Upper lobe of left lung (tissue), 4 donors: Measurements from ENCODE around the gene PELI3.

Experiments used
- CTCF ChIP-seq, 6 experiments: fragments of 450-650 bp in 4 of 6; fragments of 200-600 bp in 2 of 6; sonication (generic) in 2 of 6; IDR thresholded peaks; one replicate each; pipeline ENCODE4 v1.5.1; 2016 to 2019; ENCODE audit warnings: antibody characterized with exemption in 6 of 6
- EP300 ChIP-seq, 4 donors: sonication (generic); formaldehyde crosslinking; IDR thresholded peaks; one replicate each; pipeline ENCODE4 v1.5.1; 2017; ENCODE audit warnings: antibody characterized with exemption in 4 of 4, control low read depth in 2 of 4
- POLR2A ChIP-seq, 4 donors: fragments of 450-650 bp; IDR thresholded peaks; one replicate each; pipeline ENCODE4 v1.5.1; 2016 to 2017; ENCODE audit warnings: antibody characterized with exemption in 4 of 4, mild to moderate bottlenecking in 2 of 4
- POLR2AphosphoS5 ChIP-seq, 2 donors: sonication (generic); formaldehyde crosslinking; IDR thresholded peaks; one replicate each; pipeline ENCODE4 v1.5.1; 2017; ENCODE audit warnings: antibody characterized with exemption in 2 of 2

- peak; percentile 83 to 88 for TF ChIP-seq POLR2AphosphoS5 (IDR thresholded peaks at IDR 0.05)
- TF ChIP-seq POLR2A (IDR thresholded peaks at IDR 0.05), result peak in 3 of 4 donors; percentile 88 to 95 (median 95)
- peak in 1 of 6 experiments; percentile 11 for TF ChIP-seq CTCF (IDR thresholded peaks at IDR 0.05)
- no peak for TF ChIP-seq EP300 (IDR thresholded peaks at IDR 0.05)
Measured at GRCh38 chr11:66480117-66480938, 13.6 kb downstream of the PELI3 start, which contains the start of gene DPP3.
